GM21717 (cell line): ENCODE measurements around the gene KIAA0319L.

Experiments used
- ATAC-seq: cut with Tn5 transposase; IDR thresholded peaks from one replicate; pipeline ENCODE4 v1.9.1; 2021; ENCODE audit warnings: mild to moderate bottlenecking, moderate library complexity; ENCODE audit not compliant: unreplicated experiment

Gene KIAA0319L

GRCh38 chr1:35449334-35450008 lies 107.7 kb downstream of the KIAA0319L start:
- no peak for ATAC-seq

GRCh38 chr1:35448344-35448801 lies 108.8 kb downstream of the KIAA0319L start:
- ATAC-seq, result no peak

- ATAC-seq, result no peak
Measured at GRCh38 chr1:35447278-35447677, 109.9 kb downstream of the KIAA0319L start.

GRCh38 chr1:35444519-35444774 lies 112.8 kb downstream of the KIAA0319L start:
- no peak for ATAC-seq

GRCh38 chr1:35443768-35444518 lies 113.3 kb downstream of the KIAA0319L start:
- ATAC-seq, result no peak

GRCh38 chr1:35442734-35443133 lies 114.5 kb downstream of the KIAA0319L start:
- no peak for ATAC-seq

GRCh38 chr1:35441926-35442579 lies 115.2 kb downstream of the KIAA0319L start:
- no peak for ATAC-seq

GRCh38 chr1:35439626-35440025 lies 117.6 kb downstream of the KIAA0319L start:
- ATAC-seq, result no peak

- ATAC-seq, result no peak
Measured at GRCh38 chr1:35437200-35437599, 120.0 kb downstream of the KIAA0319L start.

- no peak for ATAC-seq
Measured at GRCh38 chr1:35436078-35436477, 121.1 kb downstream of the KIAA0319L start.

GRCh38 chr1:35434703-35435102 lies 122.5 kb downstream of the KIAA0319L start:
- no peak for ATAC-seq

GRCh38 chr1:35433714-35434113 lies 123.5 kb downstream of the KIAA0319L start:
- ATAC-seq, result no peak

- ATAC-seq, result no peak
Measured at GRCh38 chr1:35432231-35432630, 125.0 kb downstream of the KIAA0319L start.

GRCh38 chr1:35431173-35431599 lies 126.0 kb downstream of the KIAA0319L start:
- ATAC-seq, result no peak

- no peak for ATAC-seq
Measured at GRCh38 chr1:35430762-35431161, 126.4 kb downstream of the KIAA0319L start.

- no peak for ATAC-seq
Measured at GRCh38 chr1:35428360-35428759, 128.8 kb downstream of the KIAA0319L start.

GRCh38 chr1:35426097-35426586 lies 131.1 kb downstream of the KIAA0319L start:
- ATAC-seq, result no peak

- ATAC-seq, result no peak
Measured at GRCh38 chr1:35408925-35409324, 148.3 kb downstream of the KIAA0319L start.

- ATAC-seq, result no peak
Measured at GRCh38 chr1:35407743-35408142, 149.5 kb downstream of the KIAA0319L start.

GRCh38 chr1:35406103-35406502 lies 151.1 kb downstream of the KIAA0319L start:
- no peak for ATAC-seq

GRCh38 chr1:35401049-35401448 lies 156.2 kb downstream of the KIAA0319L start:
- ATAC-seq, result no peak

GRCh38 chr1:35398739-35399138 lies 158.5 kb downstream of the KIAA0319L start:
- no peak for ATAC-seq
